Germinal center (tissue), 1 donor: Measurements from ENCODE around the gene CAMK2A.
A peak's percentile ranks its signal among the peaks of the same experiment; 100 is the strongest.

ENCODE experiments used
- DNase-seq: peaks from one replicate; pipeline ENCODE4 v3.0.0; 2012; ENCODE audit warnings: mixed read lengths, low spot score

CAMK2A gene

DNA sequence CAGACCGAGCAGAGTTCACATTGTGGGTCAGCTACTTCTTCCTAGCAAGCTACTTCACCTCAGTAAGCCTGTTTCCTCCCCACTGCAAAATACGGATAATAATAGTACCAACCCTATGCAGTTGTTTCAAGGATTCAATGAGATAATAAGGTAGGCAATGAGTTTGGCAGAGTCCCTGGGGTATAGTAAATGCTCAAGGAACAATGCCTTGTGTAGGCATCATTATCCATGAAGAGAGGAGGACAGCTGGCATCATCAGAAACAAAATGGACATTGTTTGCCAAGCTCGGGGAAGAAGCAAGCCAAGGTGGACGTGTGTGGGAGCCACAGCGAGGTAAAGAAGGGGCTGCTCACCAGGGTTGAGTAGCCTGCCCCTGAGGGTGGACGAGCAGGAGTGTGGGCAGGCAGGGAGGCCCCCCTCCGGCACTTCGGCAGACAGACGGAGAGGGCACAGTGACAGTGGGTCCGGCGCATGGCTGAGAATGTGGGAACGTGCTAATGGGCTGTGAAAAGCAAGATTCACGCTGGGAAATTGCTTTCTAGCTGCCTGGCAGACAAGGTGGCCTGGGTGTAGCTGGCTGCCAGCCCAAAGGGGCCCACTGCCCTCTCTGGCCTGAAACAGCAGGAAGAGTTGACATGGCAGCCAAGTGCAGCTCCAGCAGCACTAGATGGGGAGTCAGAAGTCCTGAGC is 10.1 kb downstream of the CAMK2A start:
- DNase-seq = no peak

DNA sequence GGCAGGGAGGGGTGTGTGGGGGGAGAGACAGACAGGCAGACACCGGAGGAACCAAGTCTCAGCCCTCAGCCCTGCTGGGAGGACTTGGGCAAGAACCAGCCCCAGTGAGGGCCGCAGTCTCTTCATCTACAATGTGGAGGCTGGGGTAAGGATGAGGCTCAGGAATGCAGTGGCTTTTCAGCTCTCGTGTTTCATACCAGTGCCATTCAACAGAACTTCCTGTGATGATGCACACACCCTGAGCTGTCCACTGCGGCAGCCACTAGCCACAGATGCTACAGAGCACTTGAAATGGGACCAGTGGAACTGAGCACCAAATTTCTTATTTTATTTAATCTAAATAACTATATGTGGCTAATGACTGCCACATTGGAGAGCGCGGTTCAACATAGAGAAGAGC is 10.7 kb downstream of the CAMK2A start:
- no peak for DNase-seq

DNA sequence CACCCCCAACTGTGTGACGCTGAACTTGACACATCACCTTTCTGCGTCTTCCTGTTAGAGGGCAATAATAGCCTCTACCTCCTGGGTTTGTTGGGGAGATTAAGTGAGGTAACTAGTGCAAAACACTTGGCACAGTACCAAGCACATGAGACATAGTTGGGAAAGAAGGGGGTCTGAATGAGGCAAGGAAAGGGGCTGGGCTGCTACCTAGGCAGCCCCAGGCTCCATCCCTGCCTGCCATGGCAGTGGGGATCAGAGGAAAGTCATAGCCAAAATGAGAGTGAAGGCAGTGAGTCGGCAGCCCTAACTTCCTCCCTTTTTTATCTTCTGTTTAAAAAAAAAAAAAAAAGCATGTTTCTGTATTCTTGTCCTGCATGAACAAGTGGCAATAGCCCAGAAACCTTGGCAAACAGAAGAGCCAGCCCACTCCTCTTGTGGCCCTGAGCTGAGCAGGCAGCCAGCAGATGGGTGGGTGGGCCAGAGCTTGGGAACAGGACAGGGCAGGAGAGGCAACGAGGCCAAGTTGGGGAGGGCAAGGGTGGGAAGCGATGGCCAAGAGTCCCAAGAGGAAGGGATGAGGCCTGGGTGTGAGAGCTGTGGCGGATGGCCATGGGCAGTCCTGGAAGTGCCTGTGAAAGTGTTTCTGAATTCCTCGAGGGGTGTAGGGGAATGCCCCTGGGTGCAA is 11.4 kb downstream of the CAMK2A start:
- DNase-seq = no peak

DNA sequence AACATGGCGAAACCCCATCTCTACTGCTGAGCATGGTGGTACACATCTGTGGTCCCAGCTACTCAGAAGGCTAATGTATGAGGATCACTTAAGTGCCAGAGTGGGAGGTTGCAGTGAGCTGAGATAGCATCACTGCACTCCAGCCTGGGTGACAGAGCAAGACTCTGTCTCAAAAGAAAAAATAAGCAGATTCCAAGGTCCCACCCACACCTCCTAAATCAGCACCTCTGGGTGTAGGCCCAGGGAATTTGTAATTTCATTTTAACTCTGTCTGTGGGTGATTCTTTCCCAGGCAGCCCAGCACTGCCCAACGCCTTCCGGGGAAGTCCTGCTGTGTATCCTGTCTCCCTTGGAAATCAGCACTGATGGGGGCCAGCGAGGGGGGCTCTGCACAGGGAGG is 12.5 kb downstream of the CAMK2A start:
- DNase-seq = no peak

DNA sequence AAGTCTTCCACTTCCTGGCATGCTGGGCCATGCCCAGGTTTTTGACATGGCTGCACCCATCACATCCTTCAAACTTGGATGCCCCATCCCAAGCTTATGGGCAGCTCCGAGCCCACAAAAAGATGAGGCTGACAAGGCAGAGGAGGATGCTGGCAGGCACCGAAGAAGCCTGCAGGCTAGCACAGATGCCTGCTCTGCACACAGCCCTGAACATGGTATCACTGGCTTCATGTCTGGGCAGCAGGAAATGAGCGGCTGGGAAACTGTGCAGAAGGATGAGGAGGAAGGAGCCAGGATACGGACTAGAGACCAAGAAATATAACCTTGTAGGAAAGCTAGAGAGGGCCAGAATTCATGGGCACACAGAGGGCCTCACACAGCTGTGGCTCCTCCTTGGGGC is 14.8 kb downstream of the CAMK2A start:
- DNase-seq = no peak

DNA sequence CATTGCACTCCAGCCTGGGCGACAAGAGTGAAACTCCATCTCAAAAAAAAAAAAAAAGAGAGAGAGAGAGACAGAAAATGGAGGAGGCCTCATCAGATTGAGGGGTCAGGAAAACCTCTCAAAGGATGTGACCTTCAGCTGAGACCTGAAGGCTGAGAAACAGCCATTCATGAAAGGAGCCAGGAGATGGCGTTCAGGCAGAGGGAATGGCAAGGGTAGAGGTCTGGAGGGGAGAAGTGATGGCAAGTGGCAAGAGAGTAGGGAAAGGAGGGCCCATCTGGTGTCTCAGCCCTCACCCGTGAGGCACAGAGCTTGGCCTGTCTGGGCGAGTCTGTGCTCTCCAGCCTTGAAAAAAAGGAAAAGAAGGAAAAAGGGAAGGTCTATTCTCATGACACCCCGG is 17.0 kb downstream of the CAMK2A start:
- peak; percentile 18 for DNase-seq

DNA sequence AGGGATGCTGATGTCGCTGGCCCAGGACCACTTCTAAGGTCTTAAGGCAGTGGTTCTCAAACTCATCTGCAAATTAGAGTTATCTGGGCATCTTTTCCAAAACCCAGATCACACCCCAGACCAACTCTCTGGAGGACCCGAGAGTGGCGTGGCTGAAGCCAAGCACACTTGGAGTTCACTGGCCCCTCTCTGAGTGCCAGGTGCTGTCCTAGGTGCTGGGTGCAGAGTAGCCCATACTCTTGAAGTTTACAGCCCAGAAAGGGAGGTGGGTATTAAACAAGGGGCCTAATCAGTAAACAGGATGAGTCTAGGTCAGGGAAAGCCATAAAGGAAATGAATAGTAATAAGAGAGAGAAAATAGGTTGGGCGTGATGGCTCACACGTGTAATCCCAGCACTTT is 17.6 kb downstream of the CAMK2A start:
- no peak for DNase-seq

DNA sequence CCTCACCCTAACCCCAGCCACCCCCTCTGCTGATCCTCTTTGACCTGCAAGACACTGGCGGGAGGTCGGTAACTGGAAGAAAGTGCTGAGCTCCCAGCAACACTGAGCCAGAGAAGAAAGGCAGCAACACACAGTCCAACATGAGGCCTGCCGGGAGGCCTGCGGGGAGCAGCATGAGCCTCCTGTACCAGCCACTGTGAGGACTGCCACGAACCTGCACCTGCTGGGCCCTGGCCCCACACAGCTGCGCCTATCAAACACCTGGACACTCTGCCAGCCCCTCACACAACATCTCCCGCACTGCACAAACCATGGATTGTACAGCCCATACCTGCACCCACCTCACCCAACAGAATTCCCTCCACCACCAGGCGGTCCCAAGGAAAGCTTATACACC is 18.3 kb downstream of the CAMK2A start:
- no peak for DNase-seq

DNA sequence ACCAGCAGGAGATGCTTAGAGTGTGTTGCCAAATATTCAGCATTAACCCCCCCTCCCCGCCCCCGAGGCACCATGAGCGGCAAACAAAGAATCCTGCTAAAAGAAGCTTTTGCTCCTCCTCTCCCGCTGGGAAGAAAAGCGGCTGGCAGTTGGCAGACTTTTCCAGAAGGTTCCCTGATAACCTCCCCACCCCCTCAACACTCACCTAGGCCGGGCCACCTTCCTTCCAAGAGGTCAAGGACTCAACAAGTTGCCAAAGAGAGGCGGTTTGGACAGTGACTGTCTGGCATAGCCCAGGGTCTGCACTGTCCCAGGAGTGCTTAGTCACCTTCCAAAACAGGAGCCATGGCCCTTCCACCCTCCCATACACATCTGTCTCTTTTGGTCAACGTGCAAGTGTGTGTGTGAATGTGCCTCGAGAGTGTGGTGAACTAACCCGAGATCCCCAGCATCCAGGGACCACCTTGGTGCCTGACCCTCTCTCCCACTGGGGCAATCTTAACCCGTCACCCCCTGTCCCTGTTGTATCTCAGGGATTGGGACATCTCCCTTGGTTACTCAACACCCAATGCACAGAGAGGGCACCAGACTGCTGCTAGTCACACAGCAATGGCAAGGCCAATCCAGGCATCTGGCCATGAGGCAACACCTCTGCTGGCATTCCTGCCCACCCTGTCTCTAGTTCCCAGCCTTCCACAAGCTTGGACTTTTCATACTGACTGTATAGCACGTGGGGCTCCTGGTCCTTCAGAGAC is 18.9 kb downstream of the CAMK2A start:
- no peak for DNase-seq

DNA sequence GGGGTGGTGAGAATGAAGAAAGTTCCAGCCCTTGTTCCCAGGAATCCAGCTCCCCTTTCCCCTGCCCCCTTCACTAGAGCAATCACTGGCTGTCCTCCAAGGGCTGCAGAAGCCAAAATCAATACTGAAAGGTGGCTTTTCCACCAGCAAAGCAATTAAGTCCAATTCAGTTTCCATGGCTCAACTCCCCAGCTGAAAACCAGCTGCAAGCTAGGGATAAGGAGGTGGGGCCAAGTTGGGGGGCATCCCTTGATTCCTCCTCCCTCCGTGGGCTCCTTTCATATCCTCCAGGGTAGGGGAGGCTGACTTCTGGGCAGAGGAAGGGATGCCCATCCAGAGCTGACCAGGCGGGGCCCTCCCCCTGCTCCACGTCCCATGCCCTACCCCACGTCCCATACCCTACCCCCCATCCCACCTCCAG is 22.7 kb downstream of the CAMK2A start:
- no peak for DNase-seq

DNA sequence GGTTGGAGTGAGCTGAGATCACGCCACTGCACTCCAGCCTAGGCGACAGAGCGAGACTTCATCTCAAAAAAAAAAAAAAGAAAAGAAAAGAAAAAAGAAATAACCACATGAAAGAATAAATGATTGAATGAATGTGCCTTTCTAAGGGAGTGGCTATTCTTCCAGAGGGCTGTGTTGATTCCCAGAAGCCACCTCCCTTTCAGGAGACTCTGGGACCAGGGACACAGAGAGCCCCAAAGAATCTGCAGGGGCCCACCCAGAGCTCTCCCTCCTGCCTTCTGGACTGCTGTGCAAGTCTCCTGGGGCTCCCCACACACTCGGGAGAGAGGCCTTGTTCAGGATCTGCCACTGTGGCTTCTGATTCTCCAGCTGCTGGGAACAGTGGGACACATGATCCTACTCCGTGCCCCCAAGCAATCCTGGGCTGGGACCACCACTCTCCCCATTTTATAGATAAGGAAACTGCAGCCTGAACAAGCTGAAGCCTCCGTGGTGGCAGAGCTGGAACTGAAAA is 23.6 kb downstream of the CAMK2A start:
- no peak for DNase-seq

DNA sequence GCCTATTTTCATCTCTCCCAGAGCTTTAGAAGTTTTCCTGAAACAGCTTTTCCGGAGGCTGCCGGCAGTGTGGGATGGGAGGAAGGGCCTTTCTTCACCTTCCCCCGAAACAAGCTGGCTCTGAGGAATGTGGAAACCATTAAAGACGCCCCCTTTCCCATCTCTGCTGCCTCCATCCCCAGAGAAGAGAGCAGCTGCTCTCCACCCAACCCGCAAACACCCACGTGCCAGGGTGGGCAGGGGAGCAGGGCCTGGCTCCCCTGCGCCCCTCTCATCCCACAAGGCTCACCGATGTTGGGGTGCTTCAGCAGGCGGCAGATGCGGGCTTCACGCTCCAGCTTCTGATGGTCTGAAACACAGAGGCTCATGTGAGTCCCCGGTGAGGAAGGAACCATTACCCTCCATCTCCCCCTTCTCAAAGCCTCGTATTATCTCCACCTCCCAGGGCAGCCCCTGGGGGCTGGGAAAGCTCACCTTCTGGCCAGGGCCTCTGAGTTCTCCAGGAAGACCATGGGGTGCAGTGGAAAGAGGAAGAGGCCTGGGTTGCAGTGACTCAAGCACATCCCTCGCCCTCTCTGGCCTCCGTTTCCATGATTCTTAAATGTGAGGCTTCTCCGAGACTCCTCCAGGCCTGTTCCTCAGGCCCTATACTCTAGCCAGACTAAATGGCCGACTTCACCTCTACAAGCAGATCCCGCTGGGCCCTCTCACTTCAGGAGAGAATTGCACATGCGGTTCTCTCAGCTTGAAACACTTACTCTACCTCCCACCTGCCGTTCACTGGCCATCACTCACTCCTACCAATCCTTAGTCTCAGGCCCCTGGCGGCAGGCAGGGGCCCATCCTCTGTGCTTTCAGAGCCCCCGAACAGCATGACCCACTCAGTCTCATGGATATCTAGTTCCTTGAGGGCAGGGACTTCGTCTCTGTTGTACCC is 24.6 kb downstream of the CAMK2A start:
- no peak for DNase-seq

DNA sequence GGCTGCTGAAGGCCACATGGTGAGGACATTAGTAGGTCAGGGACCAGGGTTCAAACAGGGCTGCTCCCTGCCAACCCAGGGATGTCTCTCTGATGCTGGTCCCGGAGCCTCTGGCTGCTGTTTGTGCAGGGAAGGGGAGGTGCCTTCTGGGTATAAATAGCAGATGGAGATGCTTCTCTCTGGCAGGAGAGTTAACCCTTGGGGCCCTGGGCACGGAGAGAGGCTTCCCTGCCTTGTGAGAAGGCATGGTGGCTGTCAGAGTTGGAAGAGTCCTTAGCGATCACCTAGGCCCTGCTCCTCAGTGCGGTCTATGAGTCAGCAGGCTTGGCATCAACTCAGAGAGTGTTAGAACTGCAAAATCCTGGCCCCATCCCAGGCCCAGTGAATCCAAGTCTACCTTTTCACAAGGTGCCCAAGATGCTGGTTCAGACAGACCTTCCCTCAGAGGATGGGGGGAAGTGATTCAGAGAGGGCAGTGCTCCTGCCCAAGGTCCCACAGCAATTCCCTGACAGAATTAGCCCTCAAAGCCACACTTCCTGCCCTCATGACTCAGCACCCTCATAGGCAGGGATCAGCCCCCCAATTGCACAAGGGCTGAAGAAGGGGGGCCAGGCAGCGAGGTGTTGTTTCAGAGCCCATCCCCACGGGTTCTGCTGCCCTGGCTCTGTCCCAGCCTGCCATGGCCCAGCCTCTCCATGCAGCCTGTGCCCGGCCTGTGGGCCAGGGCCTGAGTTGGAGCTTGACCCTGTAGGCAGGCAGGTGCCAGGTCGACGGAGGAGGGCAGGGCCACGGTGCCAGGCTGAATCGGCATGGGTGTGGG is 25.6 kb downstream of the CAMK2A start:
- no peak for DNase-seq

DNA sequence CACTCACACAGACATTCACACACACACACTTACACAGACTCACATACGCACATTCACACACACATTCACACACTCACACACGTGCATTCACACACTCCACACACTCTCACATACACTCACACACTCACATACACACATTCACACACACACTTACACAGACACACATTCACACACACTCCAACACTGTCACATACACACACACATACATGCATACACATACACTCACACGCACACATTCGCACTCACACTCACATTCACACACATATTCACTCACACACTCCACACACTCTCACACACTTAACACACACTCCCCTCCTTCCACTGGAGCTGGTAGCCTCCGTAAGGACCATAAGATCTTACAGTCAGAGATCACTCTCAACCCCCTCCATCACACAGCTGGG is 26.2 kb downstream of the CAMK2A start:
- no peak for DNase-seq

DNA sequence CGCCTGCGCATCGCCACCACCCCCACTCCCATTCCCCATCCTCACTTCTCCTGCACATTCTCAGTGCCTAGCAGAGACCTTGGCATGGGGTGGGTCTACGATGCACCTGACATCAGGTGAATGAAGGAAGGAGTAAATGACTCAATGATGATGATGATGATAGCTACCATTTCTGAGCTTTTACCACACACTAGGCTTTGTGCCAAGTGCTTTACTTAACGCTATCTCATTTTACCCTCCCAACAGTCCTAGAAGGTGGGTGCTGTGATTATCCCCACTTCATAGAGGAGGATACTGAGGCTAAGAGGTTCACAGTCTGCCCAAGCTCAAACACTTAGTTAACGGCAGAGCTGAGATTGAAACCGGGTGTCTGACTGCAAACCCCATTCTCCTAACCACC is 27.1 kb downstream of the CAMK2A start:
- DNase-seq = no peak

DNA sequence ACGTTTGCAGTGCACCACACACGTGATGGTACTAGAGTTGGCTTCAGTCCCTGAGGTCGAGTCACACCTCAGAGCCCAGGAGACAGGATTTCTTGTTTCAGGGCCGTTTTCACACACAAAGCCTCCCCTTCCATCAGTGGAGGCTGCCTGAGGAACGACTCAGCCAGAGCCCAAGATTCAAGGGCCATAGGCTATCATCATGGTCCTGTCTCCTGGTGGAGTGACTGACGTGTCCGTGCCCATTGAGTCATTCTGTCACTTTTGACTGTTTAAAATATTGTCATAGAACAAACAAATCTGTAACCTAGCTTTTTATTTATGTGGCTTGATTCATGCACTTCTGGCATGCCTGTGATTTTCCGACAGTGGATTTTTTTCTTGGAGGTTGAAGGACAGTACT is 28.3 kb downstream of the CAMK2A start:
- no peak for DNase-seq

DNA sequence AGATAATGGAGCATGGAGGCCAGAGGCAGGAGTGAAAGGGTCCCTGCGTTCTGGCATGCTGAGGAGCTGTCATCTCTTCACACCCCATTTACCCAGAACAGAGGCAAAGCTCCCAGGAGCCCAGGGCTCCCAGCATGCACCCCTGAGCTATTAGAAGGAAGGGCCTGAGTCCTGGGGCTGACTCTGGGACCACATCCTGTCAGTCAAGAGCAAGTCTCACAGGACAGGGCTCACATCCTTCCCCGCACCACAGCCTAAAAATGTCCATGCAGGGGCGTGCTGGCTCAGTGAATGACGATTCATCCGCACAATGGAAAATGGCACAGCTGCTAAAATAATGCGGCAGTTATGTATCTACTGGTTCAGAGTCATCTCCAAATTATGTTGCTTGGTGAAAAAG is 31.4 kb downstream of the CAMK2A start:
- DNase-seq = no peak

DNA sequence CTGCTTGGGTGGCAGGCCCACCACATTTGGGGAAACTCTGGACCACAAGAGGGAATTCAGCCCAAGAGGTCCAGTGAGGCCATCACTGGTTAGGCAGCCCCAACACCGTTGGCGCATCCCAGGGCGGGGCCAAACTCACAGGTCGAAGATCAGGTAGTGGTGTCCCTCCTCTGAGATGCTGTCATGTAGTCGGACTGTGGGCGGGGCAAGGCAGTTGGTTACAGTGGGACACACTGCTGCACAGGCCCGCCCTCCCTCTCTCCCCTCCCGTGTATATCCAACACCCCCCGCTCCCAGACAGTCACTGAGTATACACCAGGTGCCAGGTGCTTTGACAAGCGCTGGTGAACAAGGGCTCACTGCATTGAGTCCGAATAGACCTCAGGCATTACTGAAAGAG is 32.1 kb downstream of the CAMK2A start:
- DNase-seq = no peak

DNA sequence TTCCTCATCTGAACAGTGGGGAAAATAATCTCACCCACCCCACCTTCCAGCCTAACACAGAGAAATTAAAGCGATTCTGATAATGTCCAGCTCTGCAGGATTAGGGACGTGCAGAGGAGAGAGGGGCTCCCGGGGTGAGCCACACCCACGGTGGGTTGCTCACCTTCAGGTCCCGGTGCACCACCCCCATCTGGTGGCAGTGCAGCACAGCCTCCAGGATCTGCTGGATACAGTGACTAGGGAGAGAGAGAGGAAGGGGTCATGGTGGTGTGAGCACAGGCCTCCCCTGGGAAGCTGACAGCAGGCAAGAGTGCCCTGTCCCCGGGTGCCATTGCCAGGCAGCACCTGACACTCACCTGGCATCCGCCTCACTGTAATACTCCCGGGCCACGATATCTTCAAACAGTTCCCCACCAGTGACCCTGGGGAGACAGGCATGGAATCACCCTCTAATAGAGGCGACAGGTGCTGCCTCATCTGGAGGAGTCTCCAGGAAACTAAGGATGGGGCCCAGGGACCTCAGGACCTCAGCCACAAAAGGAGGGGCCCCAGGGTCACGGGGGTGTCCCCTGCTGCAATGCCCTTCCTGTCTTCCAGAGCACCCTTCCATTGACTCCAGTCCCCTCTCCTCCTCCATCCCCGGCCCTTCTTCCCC is 33.0 kb downstream of the CAMK2A start:
- DNase-seq = no peak

DNA sequence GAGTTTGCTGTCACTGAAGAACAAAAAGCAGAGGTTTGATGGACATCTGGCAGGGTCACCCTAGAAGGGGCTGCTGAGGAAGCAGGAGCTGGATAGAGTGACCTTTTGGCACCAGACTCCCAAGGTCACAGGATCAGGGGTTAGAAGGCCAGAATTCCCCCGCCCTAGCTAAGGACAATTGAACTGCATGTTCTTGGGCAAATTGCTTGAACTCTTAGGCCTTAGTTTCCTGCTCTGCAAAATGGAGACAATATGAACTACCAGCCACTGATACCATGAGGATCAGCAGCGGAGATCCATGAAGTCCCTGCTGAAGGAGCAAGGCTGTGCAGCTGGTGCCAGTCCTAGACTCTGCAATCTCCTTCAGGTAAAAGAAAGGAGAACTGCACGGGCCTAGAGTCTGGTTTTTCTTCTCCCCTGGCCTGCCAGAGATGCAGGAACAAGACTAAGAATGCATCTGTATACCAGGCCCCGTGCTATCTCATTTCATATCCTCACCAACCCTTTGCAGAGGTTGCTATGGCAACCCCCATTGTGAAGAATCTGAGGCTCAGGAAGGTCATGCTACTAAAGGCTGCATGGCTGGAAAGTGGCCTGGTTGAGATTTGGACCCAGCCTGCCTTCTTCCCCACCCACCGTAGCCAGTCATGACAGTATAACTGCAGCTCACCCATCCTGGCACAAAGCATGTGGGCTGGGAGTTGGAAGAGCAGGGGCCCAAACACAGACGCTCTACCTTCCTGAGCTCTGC is 33.7 kb downstream of the CAMK2A start:
- no peak for DNase-seq
